Prostate gland (tissue), 2 donors: ENCODE data around the gene ACTR3.

Source experiments
- POLR2A ChIP-seq: fragments of 450-650 bp; IDR thresholded peaks from one replicate; pipeline ENCODE4 v1.6.1; 2016; ENCODE audit warnings: antibody characterized with exemption, mild to moderate bottlenecking
- POLR2AphosphoS5 ChIP-seq: sonication (generic); formaldehyde crosslinking; IDR thresholded peaks from one replicate; pipeline ENCODE4 v1.6.1; 2017; ENCODE audit warnings: antibody characterized with exemption
- TF ChIP-seq, protein P1 (sequence below), 4 experiments: fragments of 200-600 bp in 2 of 4; fragments of 450-650 bp in 2 of 4; sonication (generic) in 2 of 4; IDR thresholded peaks; 1 replicate in 3 of 4; 2 replicates in 1 of 4; pipeline ENCODE4 v1.5.1; 2016 to 2019; ENCODE audit warnings: antibody characterized with exemption in 4 of 4, mild to moderate bottlenecking in 2 of 4, moderate library complexity in 2 of 4

DNA sequence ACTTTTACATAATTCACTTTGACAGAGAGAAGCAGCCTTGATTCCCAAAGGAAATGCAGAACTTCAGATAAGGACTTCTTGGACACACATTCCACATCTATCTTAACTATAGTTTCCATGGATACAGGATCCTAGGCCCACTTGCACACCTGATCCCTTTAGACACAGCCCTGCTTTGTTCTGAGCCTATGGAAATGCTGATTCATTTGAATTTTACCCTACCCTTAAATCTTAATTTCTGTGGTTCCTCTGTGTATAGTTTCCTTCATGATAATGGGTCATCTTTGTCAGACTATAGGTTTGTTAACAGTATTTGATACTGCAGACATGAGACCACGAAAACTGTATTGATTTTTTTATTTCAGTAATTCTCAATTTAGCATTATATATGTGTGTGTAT, 77.4 kb downstream of the ACTR3 start:
- TF ChIP-seq, protein P1, sequence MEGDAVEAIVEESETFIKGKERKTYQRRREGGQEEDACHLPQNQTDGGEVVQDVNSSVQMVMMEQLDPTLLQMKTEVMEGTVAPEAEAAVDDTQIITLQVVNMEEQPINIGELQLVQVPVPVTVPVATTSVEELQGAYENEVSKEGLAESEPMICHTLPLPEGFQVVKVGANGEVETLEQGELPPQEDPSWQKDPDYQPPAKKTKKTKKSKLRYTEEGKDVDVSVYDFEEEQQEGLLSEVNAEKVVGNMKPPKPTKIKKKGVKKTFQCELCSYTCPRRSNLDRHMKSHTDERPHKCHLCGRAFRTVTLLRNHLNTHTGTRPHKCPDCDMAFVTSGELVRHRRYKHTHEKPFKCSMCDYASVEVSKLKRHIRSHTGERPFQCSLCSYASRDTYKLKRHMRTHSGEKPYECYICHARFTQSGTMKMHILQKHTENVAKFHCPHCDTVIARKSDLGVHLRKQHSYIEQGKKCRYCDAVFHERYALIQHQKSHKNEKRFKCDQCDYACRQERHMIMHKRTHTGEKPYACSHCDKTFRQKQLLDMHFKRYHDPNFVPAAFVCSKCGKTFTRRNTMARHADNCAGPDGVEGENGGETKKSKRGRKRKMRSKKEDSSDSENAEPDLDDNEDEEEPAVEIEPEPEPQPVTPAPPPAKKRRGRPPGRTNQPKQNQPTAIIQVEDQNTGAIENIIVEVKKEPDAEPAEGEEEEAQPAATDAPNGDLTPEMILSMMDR (IDR thresholded peaks at IDR 0.05): no peak
- TF ChIP-seq POLR2A (no peak), POLR2AphosphoS5 (no peak)
